Ishikawa (cell line): ENCODE data around the gene ADAMTS15.

Source experiments
- CEBPB ChIP-seq: IDR thresholded peaks from 2 replicates; pipeline ENCODE4 v1.6.1; 2012
- CREB1 ChIP-seq: IDR thresholded peaks from 2 replicates; pipeline ENCODE4 v1.6.1; 2012; ENCODE audit warnings: low read depth
- EGR1 ChIP-seq: IDR thresholded peaks from 2 replicates; pipeline ENCODE4 v1.6.1; 2012
- EP300 ChIP-seq: IDR thresholded peaks from 2 replicates; pipeline ENCODE4 v1.6.1; 2012; ENCODE audit warnings: borderline replicate concordance
- FOXM1 ChIP-seq: IDR thresholded peaks from 2 replicates; pipeline ENCODE4 v1.6.1; 2012; ENCODE audit warnings: low read depth, borderline replicate concordance
- MAX ChIP-seq: IDR thresholded peaks from 2 replicates; pipeline ENCODE4 v1.6.1; 2012
- NFIC ChIP-seq: IDR thresholded peaks from 2 replicates; pipeline ENCODE4 v1.6.1; 2012
- RAD21 ChIP-seq: IDR thresholded peaks from 2 replicates; pipeline ENCODE4 v1.6.1; 2012; ENCODE audit warnings: low read depth
- REST ChIP-seq: IDR thresholded peaks from 2 replicates; pipeline ENCODE4 v1.6.1; 2012; ENCODE audit warnings: low read depth, mild to moderate bottlenecking
- TAF1 ChIP-seq: IDR thresholded peaks from 2 replicates; pipeline ENCODE4 v1.6.1; 2012; ENCODE audit warnings: low read depth, mild to moderate bottlenecking
- TCF12 ChIP-seq: IDR thresholded peaks from 2 replicates; pipeline ENCODE4 v1.6.1; 2012; ENCODE audit warnings: low read depth
- TEAD4 ChIP-seq: IDR thresholded peaks from 2 replicates; pipeline ENCODE4 v1.6.1; 2012
- USF1 ChIP-seq: IDR thresholded peaks from 2 replicates; pipeline ENCODE4 v1.6.1; 2012
- YY1 ChIP-seq: IDR thresholded peaks from 2 replicates; pipeline ENCODE4 v1.6.1; 2012; ENCODE audit warnings: low read depth
- ZBTB7A ChIP-seq: IDR thresholded peaks from 2 replicates; pipeline ENCODE4 v1.6.1; 2012; ENCODE audit warnings: low read depth

Gene ADAMTS15

GRCh38 chr11:130424613-130425140 is 23.8 kb upstream of the ADAMTS15 start:
- TF ChIP-seq YY1: no peak
- no peak for TF ChIP-seq ZBTB7A
- TF ChIP-seq TEAD4: no peak
- no peak for TF ChIP-seq REST
- no peak for TF ChIP-seq CEBPB
- no peak for TF ChIP-seq RAD21
- TF ChIP-seq USF1: no peak
- TF ChIP-seq TAF1: no peak

- TF ChIP-seq CREB1 (no peak), RAD21 (no peak), NFIC (no peak), FOXM1 (no peak), YY1 (no peak), CEBPB (no peak), TEAD4 (no peak), ZBTB7A (no peak), TAF1 (no peak), EGR1 (no peak)
Measured at GRCh38 chr11:130425156-130425555, 23.3 kb upstream of the ADAMTS15 start.

GRCh38 chr11:130426223-130426836 is 22.1 kb upstream of the ADAMTS15 start:
- TF ChIP-seq YY1: no peak
- TF ChIP-seq USF1: no peak
- TF ChIP-seq CEBPB: no peak
- no peak for TF ChIP-seq EGR1
- TF ChIP-seq TEAD4: no peak
- no peak for TF ChIP-seq MAX
- TF ChIP-seq NFIC: no peak
- no peak for TF ChIP-seq EP300
- TF ChIP-seq TAF1: no peak
- TF ChIP-seq FOXM1: no peak
- no peak for TF ChIP-seq RAD21
- TF ChIP-seq TCF12: no peak
- TF ChIP-seq ZBTB7A: no peak
- TF ChIP-seq CREB1: no peak
- TF ChIP-seq REST: no peak

GRCh38 chr11:130426837-130427341 is 21.6 kb upstream of the ADAMTS15 start:
- TF ChIP-seq CEBPB (no peak), YY1 (no peak), TCF12 (no peak), EGR1 (no peak), TEAD4 (no peak), MAX (no peak), NFIC (no peak), CREB1 (no peak), USF1 (no peak), RAD21 (no peak), ZBTB7A (no peak), FOXM1 (no peak), TAF1 (no peak), EP300 (no peak), REST (no peak)
